ENCODE data around the gene PANK4.
"Not testable (repeated sequence)": the region's sequence is repeated elsewhere in the genome, so short reads cannot be mapped to it uniquely, and the experiment has no call there.

GRCh38 chr1:2551544-2551943 lies 25.1 kb upstream of the PANK4 start:
- TF ChIP-seq, protein P1, sequence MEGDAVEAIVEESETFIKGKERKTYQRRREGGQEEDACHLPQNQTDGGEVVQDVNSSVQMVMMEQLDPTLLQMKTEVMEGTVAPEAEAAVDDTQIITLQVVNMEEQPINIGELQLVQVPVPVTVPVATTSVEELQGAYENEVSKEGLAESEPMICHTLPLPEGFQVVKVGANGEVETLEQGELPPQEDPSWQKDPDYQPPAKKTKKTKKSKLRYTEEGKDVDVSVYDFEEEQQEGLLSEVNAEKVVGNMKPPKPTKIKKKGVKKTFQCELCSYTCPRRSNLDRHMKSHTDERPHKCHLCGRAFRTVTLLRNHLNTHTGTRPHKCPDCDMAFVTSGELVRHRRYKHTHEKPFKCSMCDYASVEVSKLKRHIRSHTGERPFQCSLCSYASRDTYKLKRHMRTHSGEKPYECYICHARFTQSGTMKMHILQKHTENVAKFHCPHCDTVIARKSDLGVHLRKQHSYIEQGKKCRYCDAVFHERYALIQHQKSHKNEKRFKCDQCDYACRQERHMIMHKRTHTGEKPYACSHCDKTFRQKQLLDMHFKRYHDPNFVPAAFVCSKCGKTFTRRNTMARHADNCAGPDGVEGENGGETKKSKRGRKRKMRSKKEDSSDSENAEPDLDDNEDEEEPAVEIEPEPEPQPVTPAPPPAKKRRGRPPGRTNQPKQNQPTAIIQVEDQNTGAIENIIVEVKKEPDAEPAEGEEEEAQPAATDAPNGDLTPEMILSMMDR (IDR thresholded peaks at IDR 0.05), result not testable (repeated sequence)
- not testable (repeated sequence) for TF ChIP-seq POLR2A (IDR thresholded peaks at IDR 0.05; ENCODE audit: low read depth); EP300 (IDR thresholded peaks at IDR 0.05)

Data from esophagus muscularis mucosa (tissue), 4 donors.